AG09319 (cell line): Measurements from ENCODE around the gene CCDC167.
A peak's percentile ranks its signal among the peaks of the same experiment; 100 is the strongest.

Source experiments
- DNase-seq: peaks from one replicate; pipeline ENCODE4 v3.0.0-alpha.2; 2010; ENCODE audit warnings: low read depth; ENCODE audit errors: extremely low read depth
- TF ChIP-seq, protein P1 (sequence below): IDR thresholded peaks from 2 replicates; pipeline ENCODE4 v1.5.1; 2011; ENCODE audit warnings: low read depth, mild to moderate bottlenecking, inconsistent platforms, low read length, moderate library complexity

Gene CCDC167

DNA sequence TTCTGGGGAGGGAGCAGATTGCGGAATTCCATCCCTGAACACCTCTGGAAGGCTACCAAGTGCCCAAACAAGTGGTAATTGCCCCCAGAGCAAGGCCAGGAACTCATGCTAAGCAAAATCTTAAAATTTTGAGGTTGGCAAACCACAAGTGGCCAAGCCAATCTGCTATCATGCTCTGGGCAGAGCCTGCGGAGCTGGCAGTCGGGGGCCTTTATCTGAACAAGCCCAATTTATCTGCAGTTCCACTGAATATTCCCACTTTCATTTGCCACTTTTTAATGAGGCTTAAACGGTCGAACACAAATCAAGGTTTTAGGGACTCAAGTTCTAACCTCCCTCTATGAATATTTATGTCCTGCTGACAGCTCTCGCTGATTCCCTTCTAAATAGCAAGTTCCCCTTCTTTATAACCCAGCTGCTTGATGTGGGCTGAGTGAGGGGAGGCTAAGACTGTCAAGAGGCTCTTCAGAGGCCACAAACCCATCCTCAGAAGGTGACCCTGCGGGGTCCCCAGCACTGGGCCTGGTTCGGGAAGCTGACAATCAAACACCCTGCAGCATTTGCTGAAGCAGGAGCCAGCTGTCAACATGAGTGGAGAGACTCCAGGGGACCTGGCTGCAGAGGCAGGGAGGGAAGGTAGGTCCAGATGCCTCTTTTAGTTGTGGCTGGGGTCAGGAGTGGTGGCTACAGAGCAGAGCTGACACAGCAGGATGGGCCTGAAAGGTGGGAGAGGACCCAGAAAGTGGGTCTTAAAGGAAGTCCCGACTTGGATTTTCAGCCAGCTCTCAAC, 11.9 kb downstream of the CCDC167 start:
- TF ChIP-seq, protein P1, sequence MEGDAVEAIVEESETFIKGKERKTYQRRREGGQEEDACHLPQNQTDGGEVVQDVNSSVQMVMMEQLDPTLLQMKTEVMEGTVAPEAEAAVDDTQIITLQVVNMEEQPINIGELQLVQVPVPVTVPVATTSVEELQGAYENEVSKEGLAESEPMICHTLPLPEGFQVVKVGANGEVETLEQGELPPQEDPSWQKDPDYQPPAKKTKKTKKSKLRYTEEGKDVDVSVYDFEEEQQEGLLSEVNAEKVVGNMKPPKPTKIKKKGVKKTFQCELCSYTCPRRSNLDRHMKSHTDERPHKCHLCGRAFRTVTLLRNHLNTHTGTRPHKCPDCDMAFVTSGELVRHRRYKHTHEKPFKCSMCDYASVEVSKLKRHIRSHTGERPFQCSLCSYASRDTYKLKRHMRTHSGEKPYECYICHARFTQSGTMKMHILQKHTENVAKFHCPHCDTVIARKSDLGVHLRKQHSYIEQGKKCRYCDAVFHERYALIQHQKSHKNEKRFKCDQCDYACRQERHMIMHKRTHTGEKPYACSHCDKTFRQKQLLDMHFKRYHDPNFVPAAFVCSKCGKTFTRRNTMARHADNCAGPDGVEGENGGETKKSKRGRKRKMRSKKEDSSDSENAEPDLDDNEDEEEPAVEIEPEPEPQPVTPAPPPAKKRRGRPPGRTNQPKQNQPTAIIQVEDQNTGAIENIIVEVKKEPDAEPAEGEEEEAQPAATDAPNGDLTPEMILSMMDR: no peak
- no peak for DNase-seq

DNA sequence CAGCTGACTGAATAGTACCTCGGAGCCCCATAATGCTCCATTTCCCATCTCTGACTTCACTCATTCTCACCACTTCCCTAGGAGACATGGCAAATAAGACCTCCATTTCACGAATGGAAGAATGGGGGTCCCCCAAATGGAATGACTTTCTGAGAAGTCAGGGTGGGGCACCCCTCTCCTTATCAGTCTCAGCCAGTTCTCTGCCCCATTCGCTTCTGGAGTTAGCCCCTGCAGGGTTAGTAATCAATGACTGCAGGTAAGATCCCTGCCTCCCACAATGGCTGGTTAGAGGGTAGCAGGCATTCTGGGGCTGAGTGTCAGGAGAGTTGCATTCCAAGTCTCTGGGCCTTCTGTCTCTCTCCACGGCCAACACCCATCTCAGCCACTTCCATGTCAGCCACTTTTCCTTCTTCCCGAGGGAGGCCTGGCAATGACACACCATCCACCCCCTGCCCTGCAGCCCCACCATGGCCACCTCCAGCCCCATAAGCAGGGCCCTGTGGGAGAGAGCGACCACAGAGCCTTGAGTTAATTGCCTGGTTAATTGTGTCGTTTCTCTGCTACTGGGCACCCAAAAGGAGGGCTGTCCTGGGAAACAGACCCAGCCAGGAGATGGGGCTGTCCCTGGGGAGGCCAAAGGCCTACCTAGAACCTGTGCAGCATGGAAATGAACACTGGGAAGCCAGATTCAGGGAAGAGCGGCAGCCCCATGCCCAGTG, 13.4 kb downstream of the CCDC167 start:
- TF ChIP-seq, protein P1: no peak
- no peak for DNase-seq

DNA sequence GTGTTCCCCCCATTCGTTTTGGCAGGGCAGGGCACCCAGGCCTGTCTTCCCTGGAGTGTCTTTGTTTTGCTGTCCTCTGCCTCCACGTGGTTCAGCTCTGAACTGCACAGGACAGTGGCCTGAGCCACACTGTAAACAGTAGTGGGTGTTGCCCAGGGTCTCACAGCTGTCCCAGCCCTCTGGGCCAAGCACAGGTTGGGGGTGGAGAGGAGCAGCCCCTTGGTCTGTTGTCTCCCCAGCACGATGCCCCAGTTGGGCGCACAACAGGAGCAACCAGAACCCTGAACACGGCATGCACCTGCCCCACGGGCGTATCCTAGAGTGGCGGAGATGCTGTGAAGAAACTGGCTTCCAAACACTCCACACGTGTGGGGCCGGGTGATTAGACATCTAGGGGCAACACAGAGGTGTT, 14.4 kb downstream of the CCDC167 start:
- TF ChIP-seq, protein P1: no peak
- DNase-seq: no peak

DNA sequence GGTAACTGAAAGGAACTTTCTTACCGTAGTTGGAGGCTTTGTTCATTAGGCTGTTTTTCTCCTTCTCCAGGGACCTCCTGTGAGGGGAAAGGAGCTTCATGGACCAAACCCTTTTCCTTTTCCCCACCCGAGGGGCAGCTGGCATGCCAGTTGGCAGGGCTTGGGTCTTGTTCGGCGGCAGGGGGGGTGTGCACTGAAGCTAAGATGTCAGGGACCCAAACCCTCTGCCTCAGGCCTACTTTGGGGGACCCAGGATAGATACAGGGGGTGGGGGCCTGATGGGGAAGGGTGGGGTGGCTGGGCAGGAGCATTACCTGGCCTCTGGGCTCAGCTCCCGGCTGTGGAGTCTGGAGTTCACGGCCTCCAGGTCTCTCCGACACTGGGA, 14.9 kb downstream of the CCDC167 start:
- no peak for DNase-seq
- TF ChIP-seq, protein P1: no peak

DNA sequence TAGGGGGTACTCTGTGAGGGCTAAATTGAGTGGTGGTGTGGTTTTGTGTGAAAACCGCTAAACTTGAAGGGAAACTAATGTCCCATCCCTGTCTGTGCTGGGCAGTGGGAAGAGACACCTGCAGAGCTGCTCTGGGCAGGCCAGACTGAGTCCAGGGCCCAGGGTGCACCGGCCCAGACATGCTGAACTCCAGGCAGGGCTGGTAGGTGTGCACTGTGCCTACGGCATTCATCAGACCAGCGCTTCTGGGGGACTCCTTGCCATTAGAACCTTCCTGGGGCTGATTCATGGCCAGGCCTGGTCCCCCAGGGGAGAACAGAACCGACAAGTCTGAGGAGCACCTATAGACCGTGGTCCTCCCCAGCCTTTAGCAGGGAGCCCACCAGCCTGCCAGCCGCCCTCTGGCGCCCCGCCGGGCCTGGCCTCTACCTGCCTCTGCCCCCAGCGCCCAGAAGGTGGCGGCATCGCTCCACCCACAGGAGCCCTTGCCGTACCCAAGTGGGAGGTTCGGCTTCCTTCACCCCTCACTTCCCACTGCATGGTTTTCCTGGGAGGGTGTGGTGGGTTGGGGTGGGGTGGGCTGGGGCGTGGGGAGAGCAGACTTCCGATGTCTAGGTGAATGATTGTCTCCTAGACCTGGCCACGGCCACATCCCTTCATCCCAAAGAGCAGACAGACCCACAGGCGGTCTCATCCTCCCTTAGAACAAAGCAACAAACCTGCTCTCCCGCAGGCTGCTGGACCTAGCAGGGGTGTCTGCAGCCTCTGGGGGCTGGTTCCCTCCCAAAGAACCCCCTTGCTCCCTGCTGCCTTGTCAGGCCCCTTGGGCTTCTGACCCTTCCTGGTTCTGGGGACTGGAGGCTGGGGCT, 15.5 kb downstream of the CCDC167 start:
- DNase-seq: no peak

DNA sequence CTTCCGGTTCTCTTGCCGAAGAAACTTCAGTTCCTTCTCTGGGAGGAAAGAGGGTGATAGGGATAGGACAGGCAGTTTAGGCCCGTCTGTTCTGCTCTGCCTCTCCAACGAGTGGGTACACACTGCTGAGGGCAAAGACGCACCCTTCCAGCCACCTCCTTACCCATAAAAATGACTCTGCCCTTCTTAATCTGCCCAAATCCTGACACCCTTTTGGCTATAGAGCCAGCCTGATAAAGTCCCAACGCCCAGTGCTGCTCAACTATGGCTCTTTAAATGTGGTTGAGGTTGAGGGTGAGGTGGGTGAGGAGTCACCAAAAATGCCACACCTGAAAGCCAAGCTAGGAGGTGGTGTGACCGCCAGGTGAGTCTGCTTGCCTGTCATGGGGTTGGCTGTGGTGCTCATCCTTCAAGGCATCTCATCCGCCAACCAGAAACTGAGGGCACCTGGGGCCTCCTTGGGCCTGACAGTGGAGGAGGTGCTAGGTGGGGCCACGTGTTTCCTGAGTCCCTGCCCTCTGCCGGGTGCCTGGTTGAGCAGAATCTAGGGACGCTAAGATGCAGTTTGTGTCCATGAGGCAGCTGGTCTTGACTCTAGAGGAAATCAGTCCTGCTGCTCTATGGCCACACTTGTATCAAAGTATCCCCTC, 16.3 kb downstream of the CCDC167 start:
- TF ChIP-seq, protein P1: no peak
- DNase-seq: no peak

More for the DNA sequence above, 15.5 kb downstream of the CCDC167 start:
- TF ChIP-seq, protein P1: peak; percentile 68
